GM18502 (cell line): ENCODE data around the gene GPR78.

Source experiments
- ATAC-seq: cut with Tn5 transposase; IDR thresholded peaks from one replicate; pipeline ENCODE4 v1.9.1; 2021; ENCODE audit warnings: mild to moderate bottlenecking; ENCODE audit not compliant: unreplicated experiment, poor library complexity

The GPR78 gene, protein sequence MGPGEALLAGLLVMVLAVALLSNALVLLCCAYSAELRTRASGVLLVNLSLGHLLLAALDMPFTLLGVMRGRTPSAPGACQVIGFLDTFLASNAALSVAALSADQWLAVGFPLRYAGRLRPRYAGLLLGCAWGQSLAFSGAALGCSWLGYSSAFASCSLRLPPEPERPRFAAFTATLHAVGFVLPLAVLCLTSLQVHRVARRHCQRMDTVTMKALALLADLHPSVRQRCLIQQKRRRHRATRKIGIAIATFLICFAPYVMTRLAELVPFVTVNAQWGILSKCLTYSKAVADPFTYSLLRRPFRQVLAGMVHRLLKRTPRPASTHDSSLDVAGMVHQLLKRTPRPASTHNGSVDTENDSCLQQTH

DNA sequence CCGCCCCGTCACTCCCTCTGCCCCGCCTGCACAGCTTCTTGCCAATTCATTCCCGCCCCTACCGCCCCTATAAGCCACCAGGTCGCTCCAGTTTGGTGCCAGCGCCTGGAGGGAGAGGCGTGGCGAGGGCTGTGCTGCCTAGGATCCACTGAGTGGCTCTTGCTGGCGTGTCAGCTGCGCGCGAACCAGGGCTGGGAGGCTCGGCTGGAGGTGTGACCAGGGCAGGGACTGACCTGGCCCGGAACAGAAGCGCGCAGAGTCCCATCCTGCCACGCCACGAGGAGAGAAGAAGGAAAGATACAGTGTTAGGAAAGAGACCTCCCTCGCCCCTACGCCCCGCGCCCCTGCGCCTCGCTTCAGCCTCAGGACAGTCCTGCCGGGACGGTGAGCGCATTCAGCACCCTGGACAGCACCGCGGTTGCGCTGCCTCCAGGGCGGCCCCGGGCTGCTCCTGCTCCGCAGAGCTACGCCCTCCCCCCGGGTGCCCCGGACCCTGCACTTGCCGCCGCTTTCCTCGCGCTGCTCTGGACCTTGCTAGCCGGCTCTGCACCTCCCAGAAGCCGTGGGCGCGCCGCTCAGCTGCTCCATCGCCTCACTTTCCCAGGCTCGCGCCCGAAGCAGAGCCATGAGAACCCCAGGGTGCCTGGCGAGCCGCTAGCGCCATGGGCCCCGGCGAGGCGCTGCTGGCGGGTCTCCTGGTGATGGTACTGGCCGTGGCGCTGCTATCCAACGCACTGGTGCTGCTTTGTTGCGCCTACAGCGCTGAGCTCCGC lies at the start of gene GPR78:
Gene GPR78 (plus strand): TSS at position 72 of the 773 bp plus-strand sequence. CDS start 591 bp downstream, at position 663.
- no peak for ATAC-seq

GRCh38 chr4:8532245-8532781 lies 47.9 kb upstream of the GPR78 start:
- no peak for ATAC-seq

DNA sequence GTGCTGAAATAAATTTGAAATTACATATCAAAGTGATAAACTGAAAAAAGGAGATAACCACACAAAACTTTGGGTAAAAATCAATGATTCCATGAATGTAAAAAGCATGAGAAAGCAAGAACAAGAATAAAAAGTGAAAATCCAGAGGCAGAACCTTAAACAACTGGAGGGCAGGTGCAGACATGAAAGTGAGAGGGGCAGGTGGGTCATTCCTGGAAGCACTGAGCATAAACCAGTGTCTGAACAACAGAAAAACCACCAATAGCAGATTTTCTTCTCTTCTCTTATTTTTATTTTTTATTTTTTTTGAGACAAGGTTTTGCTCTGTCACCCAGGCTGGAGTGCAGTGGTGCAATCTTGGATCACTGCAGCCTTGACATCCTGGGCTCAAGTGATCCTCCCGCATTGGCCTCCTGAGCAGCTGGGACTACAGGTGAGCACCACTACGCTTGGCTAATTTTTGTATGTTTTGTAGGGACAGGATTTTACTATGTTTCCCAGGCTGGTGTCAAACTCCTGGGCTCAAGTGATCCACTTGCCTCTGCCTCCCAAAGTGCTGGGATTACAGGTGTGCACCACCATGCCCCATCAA lies 46.8 kb upstream of the GPR78 start:
- ATAC-seq = no peak

DNA sequence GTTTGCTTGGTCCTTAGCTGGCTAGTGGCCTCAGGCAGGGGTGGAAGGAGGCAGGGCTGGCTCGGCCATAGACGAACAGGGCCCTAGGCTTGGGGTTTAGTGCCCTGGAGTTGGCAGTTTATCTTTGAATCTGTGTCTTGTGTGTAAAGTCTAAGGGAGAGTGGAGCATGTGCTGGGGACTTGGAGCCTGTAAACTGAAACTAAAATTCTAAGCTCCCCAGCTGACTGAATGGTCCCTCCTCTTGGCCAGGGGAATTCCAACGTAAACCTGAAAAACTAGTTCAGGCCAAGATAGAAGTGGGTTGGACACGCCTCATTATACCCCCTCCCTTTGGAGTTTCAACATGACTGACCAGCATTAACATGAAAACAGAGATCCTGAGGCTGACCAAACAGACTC lies 46.1 kb upstream of the GPR78 start:
- peak; percentile 91 for ATAC-seq

DNA sequence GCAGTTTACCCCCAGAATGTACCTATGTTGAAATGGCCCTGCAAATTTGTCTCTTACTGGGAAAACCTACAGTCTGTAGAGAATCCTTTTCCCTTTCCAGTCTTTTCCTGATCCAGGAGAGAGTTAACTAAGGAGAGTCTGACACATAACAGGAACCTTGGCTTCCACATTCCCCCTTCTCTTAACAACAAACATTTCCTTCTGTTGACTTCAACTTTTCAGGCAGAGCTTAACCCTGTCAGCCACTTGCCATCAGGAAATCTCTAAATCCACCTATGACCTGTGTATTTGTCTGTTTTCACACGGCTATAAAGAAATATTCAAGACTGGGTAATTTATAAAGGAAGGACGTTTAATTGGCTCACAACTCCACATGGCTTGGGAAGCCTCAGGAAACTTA lies 45.6 kb upstream of the GPR78 start:
- no peak for ATAC-seq

DNA sequence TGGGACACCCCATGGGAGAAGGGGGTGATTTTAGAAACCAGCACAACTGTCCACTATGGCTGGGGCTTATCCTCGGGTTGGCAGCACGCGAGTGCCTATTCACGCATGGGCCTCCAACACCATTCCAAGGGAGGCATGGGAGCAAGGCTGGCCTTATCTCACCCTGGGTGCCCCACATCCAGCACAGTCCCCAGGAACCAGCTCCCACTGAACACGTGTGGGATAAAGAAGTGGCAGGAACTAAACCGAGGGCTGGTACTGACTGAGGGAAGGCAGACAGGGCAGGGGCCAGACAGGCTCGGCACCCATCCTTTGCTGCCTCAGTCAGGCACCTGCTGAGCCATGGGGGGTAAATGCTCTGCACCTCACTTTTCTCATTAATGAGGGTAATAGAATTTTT lies 43.7 kb upstream of the GPR78 start:
- no peak for ATAC-seq

- no peak for ATAC-seq
Measured at GRCh38 chr4:8537041-8537461, 43.1 kb upstream of the GPR78 start.

DNA sequence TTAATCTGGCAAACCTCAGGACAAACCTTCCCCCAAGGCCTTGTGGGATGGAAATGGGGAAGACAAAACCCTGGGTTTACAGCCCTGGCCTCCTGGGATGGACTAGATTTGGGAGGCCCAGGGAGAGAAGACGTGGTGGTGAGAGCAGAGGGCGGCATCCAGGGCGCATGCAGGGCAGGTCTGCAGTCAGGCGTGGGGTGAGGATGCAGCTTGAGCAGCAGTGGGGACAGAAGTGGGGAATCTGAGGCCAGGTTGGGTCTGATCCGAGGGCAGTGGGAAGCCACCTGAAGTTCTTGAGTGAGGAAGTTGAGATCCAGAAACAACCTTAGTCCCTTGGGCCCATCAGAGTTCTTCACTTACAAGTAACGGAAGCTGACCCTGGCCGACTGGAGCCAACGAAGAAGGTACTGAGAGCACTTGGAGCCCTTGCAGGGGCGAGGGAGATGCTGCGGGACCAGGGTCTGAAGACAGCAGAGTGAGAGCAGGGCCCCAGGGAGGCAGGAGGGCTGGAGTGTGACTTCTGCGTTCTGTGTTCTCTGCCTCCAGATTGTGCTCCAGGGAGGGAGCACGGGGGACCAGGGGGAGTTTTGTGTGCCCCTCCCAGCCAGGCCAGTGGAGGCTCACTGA lies 42.0 kb upstream of the GPR78 start:
- ATAC-seq = no peak

DNA sequence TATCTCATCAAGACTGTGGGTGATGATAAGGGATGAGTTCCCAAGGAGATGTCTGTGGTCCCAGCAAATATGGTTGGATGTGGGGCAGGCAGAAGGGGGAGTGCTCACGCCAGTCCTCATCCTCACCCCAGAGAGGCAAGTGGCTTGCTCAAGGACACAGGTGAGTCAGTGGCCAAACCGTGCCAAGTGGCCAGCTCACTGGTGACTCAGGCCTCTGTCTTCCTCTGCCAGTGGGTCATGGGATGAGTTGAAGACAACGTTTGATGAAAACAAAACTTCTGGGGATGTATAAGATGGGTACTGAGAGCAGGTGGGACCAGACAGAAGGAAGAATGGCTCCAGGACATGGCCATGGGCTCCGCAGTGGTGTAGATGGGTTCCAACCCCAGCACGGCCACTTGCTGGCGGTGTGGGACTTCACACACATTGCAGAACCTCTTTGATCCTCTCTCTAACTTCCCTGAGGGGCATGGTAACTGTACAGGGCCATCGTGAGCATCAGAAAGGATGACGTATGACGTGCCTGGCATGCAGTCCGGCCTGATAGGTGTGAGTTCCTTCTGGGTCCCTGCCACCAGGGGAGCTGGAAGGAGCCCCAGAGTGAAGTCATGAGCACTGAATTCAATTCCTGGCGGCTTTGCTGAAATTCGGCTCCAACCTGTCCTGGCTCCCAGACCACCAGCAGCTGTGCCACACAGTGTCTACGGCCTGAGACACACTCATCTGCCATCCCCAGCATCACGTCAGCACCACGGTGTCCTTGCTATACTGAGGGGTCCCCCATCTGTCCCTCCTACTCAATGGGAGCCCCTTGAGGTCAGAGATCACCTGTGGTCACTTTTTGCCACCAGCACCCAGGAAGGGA lies 41.3 kb upstream of the GPR78 start:
- ATAC-seq = no peak

DNA sequence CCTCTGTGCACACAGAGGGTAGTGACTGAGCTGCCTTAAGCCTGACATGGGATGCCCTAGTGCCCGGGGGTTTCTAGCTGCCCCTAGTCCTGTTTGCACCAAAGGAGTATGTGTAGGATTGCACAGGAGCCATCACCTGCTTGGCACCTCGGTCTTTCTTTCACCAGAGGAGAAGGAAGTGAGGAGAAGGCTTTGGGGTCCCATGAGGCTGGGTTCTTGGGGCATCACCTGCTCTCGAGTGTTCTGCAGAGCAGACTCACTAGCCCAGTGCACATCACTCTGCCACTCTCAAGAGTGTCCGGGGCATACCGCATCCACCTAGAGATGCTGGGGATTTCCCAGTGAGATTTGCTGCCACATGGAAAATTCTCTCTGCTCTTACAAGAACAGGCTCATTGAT lies 40.5 kb upstream of the GPR78 start:
- ATAC-seq = peak; percentile 47

DNA sequence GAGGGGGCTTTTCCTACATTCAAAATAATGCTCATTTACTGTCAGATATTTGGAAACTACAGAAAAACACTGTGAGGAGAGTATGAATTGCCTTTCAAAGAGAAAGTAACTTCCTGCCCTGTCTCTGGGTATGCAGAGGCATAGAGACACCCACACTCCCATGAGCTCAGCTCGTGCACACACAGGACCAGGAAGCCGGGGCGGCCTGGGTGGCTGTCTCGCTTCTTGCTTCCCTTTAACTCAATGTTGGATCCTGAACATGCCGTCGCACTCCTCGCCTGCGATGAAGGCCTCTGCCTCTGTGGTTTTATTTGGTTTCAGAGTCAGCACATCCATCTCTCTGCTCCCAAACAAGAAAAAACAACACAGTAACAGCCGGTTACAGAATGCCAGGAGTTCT lies 40.1 kb upstream of the GPR78 start:
- peak; percentile 77 for ATAC-seq

- no peak for ATAC-seq
Measured at GRCh38 chr4:8540586-8540985, 39.6 kb upstream of the GPR78 start.

DNA sequence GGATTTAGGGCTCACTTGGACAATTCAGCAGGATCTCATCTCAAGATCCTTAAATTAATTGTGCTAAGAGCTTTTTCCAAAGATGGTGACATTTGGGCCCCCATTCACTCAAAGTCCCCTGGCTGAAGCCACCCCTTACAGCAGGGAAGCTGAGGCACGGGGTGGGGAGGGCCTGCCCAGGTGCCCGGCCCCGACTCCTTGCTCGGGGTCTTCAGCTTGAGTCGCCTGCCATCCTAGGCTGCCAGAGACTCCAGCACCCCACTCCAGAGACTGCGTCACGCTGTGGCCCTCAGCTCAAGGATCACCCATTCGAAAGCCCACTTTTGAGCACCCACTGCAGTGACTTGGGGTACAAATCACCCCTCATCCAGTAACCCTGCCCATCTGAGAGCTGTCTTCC lies 39.2 kb upstream of the GPR78 start:
- no peak for ATAC-seq

GRCh38 chr4:8541981-8542715 lies 38.0 kb upstream of the GPR78 start:
- ATAC-seq = no peak

DNA sequence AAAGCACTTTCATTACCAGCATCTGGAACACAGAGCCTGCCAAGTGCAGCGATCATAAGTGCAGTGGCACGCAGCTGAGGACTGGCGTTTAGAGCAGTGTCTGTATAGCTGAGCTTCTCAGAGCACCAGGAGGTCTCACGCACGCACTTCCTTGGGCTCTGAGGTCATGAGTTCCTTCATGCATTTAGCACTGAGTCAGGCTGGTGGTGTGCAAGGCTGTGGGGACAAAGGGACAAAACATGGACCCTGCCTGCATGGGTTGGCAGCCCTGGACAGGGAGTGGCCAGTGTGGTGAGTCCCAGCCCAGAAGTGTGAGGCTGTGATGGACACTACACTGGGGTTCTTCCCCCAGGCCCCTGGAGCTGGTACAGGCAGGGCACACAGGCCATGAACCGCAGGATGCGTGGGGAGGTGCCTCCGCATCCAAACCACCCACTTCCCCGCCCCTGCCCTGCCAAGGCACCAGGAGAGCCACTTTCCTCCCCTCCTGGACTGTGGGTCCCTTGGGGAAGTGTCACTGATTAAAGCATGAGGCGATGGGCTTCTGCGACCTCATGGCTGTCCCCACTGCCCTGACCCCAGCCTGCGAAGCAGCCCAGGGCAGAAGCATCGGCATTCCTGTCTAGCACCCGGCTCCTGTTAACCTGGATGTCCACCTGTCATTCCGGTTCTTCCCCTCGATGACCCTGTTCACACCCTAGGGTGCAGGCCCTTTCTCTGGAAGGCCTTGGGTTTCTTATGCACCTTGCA lies 37.2 kb upstream of the GPR78 start:
- no peak for ATAC-seq

DNA sequence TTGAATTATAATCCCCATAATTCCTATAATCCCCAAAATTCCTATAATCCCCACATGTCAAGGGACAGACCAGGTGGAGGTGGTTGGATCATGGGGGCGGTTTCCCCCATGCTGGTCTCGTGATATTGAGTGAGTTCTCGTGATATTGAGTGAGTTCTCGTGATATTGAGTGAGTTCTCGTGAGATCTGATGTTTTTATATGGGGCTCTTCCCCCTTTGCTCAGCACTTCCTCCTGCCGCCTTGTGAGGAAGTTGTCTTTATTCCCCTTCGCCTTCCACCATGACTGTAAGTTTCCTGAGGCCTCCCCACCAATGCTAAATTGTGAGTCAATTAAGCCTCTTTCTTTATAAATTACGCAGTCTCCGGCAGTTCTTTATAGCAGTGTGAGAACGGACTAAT lies 36.6 kb upstream of the GPR78 start:
- no peak for ATAC-seq

- ATAC-seq = no peak
Measured at GRCh38 chr4:8544282-8544681, 35.9 kb upstream of the GPR78 start.

- ATAC-seq = no peak
Measured at GRCh38 chr4:8544741-8545438, 35.3 kb upstream of the GPR78 start.
